DND-41 (cell line): Measurements from ENCODE around the gene EIF4E.
"Not testable (repeated sequence)": the region's sequence is repeated elsewhere in the genome, so short reads cannot be mapped to it uniquely, and the experiment has no call there.

ENCODE experiments used
- ATAC-seq: fragments of 200-7000 bp; cut with Tn5 transposase; 3 replicates; pipeline ENCODE4 v1.9.1; 2021; ENCODE audit warnings: low read depth; ENCODE audit not compliant: insufficient read depth
- DNase-seq: peaks from one replicate; pipeline ENCODE4 v3.0.0-alpha.2; 2020
- H2AFZ ChIP-seq: 2 replicates; pipeline ENCODE4 v1.6.0; 2012; ENCODE audit warnings: low read depth, low read length
- H3K27ac ChIP-seq: 2 replicates; pipeline ENCODE4 v1.5.1; 2012; ENCODE audit warnings: low read length, inconsistent platforms
- H3K27me3 ChIP-seq: fragments of 200-600 bp; sonication (generic); 2 replicates; pipeline ENCODE4 v1.6.0; 2012; ENCODE audit warnings: low read length, mild to moderate bottlenecking, inconsistent platforms; ENCODE audit not compliant: insufficient read depth, poor library complexity
- H3K36me3 ChIP-seq: 2 replicates; pipeline ENCODE4 v1.5.1; 2012; ENCODE audit warnings: low read length, inconsistent platforms; ENCODE audit not compliant: insufficient read depth
- H3K4me1 ChIP-seq: 2 replicates; pipeline ENCODE4 v1.5.1; 2012; ENCODE audit warnings: mild to moderate bottlenecking, low read length; ENCODE audit not compliant: insufficient read depth
- H3K4me2 ChIP-seq: 2 replicates; pipeline ENCODE4 v1.6.0; 2012; ENCODE audit warnings: mild to moderate bottlenecking, moderate library complexity, low read length, inconsistent platforms; ENCODE audit not compliant: insufficient read depth
- H3K4me3 ChIP-seq, 2 experiments: fragments of 200-600 bp in 1 of 2; shearing (Covaris generic) in 1 of 2; 2 replicates each; pipeline ENCODE4 v1.5.1; 2012 to 2016; ENCODE audit warnings: inconsistent platforms in 2 of 2, low read length in 2 of 2, mild to moderate bottlenecking in 2 of 2, low read depth in 1 of 2, moderate library complexity in 1 of 2
- H3K79me2 ChIP-seq: 2 replicates; pipeline ENCODE4 v1.6.0; 2012; ENCODE audit warnings: low read length, inconsistent platforms; ENCODE audit not compliant: insufficient read depth
- H3K9ac ChIP-seq: 2 replicates; pipeline ENCODE4 v1.6.0; 2012; ENCODE audit warnings: low read depth, mild to moderate bottlenecking, inconsistent platforms, low read length, moderate library complexity
- H3K9me3 ChIP-seq: 2 replicates; pipeline ENCODE4 v1.5.1; 2012; ENCODE audit warnings: low read length, moderate library complexity, mild to moderate bottlenecking, inconsistent platforms; ENCODE audit not compliant: insufficient read depth, severe bottlenecking
- H4K20me1 ChIP-seq: 2 replicates; pipeline ENCODE4 v1.6.0; 2012; ENCODE audit warnings: low read length; ENCODE audit not compliant: insufficient read depth
- EZH2 ChIP-seq: IDR thresholded peaks from 3 replicates; pipeline ENCODE4 v1.6.1; 2012; ENCODE audit warnings: borderline replicate concordance, low read depth, mild to moderate bottlenecking, moderate library complexity, low read length, inconsistent platforms; ENCODE audit not compliant: severe bottlenecking
- TF ChIP-seq, protein P1 (sequence below): IDR thresholded peaks from 2 replicates; pipeline ENCODE4 v1.5.1; 2012; ENCODE audit warnings: borderline replicate concordance, low read length, moderate library complexity, mild to moderate bottlenecking; ENCODE audit not compliant: poor library complexity, severe bottlenecking; ENCODE audit errors: extremely low read depth

EIF4E gene

DNA sequence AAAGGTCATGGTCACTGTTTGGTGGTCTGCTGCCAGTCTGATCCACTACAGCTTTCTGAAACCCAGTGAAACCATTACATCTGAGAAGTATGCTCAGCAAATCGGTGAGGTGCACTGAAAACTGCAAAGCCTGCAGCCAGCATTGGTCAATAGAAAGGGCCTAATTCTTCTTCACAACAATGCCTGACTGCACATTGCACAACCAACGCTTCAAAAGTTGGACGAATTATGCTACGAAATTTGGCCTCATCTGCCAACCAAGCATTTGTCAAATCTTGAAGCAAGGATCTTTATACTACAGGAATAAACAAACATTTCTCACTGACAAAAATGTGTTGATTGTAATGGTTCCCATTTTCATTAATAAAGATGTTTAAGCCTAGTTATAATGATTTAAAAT is 90.4 kb downstream of the EIF4E start:
- no peak for ATAC-seq
- Histone ChIP-seq H4K20me1 (no peaks in the 10 kb centered on the region), H3K27me3 (no peaks in the 10 kb centered on the region), H2AFZ (no peak overlapping the region), H3K9ac (no peak overlapping the region), H3K79me2 (no peaks in the 10 kb centered on the region), H3K27ac (no peak overlapping the region), H3K36me3 (no peaks in the 10 kb centered on the region), H3K4me1 (no peaks in the 10 kb centered on the region), H3K4me3 (no peak overlapping the region), H3K9me3 (no peaks in the 10 kb centered on the region), H3K4me2 (no peak overlapping the region)
- no peak for DNase-seq
- TF ChIP-seq, protein P1, sequence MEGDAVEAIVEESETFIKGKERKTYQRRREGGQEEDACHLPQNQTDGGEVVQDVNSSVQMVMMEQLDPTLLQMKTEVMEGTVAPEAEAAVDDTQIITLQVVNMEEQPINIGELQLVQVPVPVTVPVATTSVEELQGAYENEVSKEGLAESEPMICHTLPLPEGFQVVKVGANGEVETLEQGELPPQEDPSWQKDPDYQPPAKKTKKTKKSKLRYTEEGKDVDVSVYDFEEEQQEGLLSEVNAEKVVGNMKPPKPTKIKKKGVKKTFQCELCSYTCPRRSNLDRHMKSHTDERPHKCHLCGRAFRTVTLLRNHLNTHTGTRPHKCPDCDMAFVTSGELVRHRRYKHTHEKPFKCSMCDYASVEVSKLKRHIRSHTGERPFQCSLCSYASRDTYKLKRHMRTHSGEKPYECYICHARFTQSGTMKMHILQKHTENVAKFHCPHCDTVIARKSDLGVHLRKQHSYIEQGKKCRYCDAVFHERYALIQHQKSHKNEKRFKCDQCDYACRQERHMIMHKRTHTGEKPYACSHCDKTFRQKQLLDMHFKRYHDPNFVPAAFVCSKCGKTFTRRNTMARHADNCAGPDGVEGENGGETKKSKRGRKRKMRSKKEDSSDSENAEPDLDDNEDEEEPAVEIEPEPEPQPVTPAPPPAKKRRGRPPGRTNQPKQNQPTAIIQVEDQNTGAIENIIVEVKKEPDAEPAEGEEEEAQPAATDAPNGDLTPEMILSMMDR: no peak
- TF ChIP-seq EZH2: no peak

DNA sequence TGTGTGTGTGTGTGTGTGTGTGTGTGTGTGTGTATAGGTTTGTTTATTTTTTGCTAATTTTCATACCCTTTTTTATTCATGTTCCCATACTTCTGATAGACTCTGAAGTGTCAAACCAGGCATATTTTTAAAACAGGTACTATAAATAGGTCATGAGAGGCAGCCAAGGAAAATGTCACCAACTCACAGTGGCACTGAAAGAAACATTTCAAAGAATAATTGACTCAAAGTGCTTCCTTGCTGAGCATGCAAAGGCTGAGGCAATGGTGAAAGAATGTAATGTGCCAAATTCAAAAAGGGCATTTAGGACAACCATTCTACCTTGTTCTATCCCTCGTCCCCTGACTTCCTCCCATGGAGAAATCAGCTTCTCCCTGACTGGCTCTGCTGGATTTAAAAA is 95.5 kb downstream of the EIF4E start:
- Histone ChIP-seq H3K4me2 (no peak overlapping the region), H2AFZ (no peak overlapping the region), H3K36me3 (no peaks in the 10 kb centered on the region), H3K4me3 (no peak overlapping the region), H3K79me2 (no peaks in the 10 kb centered on the region), H3K27ac (no peak overlapping the region), H3K9me3 (no peaks in the 10 kb centered on the region), H3K9ac (no peak overlapping the region), H3K27me3 (no peaks in the 10 kb centered on the region), H3K4me1 (no peaks in the 10 kb centered on the region), H4K20me1 (no peaks in the 10 kb centered on the region)
- TF ChIP-seq, protein P1: no peak
- no peak for TF ChIP-seq EZH2
- no peak for ATAC-seq
- no peak for DNase-seq

DNA sequence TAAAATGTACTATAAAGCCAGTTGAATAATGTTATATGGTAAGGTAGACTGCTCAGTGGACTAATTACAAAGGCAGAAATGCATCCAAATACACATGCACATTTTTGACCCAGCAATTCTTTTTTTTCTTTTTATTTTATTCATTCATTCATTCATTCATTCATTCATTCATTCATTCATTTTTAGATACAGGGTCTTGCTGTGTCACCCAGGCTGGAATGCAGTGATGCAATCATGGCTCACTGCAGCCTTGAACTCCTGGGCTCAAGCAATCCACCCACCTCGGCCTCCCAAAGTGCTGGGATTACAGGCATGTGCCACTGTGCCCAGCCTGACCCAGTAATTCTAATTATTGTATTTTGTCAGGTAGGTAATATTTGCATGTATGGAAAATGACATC is 97.9 kb downstream of the EIF4E start:
- H3K4me1 ChIP-seq, H3K27ac ChIP-seq, ATAC-seq, H3K36me3 ChIP-seq, H3K9ac ChIP-seq, H3K4me2 ChIP-seq, H4K20me1 ChIP-seq, DNase-seq, H3K4me3 ChIP-seq, H3K27me3 ChIP-seq, H3K9me3 ChIP-seq, H3K79me2 ChIP-seq, H2AFZ ChIP-seq: not testable (repeated sequence)
